IPS-15b (cell line): ENCODE results near the gene CCBE1.
"Not testable (repeated sequence)": the region's sequence is repeated elsewhere in the genome, so short reads cannot be mapped to it uniquely, and the experiment has no call there.

ENCODE experiments used
- H3K27me3 ChIP-seq: one replicate; pipeline ENCODE4 v1.6.1; 2013; ENCODE audit warnings: low read length; ENCODE audit not compliant: control insufficient read depth, insufficient read depth
- H3K36me3 ChIP-seq: one replicate; pipeline ENCODE4 v1.6.1; 2013; ENCODE audit warnings: low read length; ENCODE audit not compliant: control insufficient read depth, insufficient read depth
- H3K4me1 ChIP-seq: one replicate; pipeline ENCODE4 v1.6.1; 2013; ENCODE audit warnings: mild to moderate bottlenecking, low read length; ENCODE audit not compliant: control insufficient read depth, insufficient read depth
- H3K4me3 ChIP-seq: one replicate; pipeline ENCODE4 v1.5.1; 2013; ENCODE audit warnings: low read depth, low read length
- H3K9ac ChIP-seq: one replicate; pipeline ENCODE4 v1.6.1; 2013; ENCODE audit warnings: low read depth, mild to moderate bottlenecking, low read length
- H3K9me3 ChIP-seq: one replicate; pipeline ENCODE4 v1.6.1; 2013; ENCODE audit warnings: mild to moderate bottlenecking, low read length; ENCODE audit not compliant: control insufficient read depth, insufficient read depth

CCBE1 gene

DNA sequence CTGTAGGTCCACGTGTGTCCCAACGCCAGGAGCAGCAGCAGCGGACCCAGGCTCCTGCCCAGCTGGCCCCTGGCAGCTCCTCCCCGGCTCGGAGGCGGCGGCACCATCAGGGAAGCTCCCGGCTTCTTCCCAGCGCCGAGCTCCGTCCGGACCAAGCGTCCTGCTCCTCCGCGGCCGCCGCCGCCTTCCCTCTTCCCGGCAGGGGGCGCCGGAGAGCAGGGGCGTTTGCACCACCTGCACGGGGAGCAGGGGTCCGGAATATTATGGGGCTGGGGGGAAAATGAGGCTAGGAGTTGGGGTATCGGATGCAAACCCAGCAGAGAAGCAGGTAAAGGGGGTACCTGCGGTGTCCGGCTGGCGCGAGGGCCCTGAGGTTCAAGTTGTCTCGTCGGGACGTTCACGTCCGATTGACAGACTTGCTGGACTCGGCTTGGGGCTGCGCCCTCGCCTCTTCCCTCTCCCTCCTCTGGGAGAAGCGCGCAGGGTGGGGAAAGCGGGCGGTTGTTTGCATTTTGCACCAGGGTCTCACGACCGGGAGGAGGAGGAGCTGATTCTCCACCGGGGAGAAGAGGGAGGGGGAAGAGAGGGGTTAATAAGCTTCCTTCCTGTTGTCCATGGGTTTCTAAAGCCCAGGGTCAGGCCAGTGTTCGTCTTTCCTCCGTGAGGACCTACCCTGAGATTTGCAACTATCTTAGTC is at the start of gene CCBE1:
Gene CCBE1 (minus strand): TSS at position 188 of the 697 bp plus-strand sequence.
- H3K27me3 ChIP-seq: peaks cover 67% of the 10 kb centered on the region
- no peaks in the 10 kb centered on the region for H3K36me3 ChIP-seq
- H3K4me3 ChIP-seq: peak within 1 kb of the TSS; percentile 76
- H3K9ac ChIP-seq: no peak within 1 kb of the TSS
- H3K9me3 ChIP-seq: no peaks in the 10 kb centered on the region
- peaks cover 18% of the 10 kb centered on the region for H3K4me1 ChIP-seq

GRCh38 chr18:59744271-59744721 is 47.1 kb upstream of the CCBE1 start:
- Histone ChIP-seq H3K36me3 (no peaks in the 10 kb centered on the region), H3K9me3 (no peaks in the 10 kb centered on the region), H3K27me3 (no peaks in the 10 kb centered on the region), H3K4me1 (no peaks in the 10 kb centered on the region), H3K4me3 (no peak overlapping the region), H3K9ac (no peak overlapping the region)

- Histone ChIP-seq H3K9ac (no peak overlapping the region), H3K4me3 (no peak overlapping the region), H3K9me3 (no peaks in the 10 kb centered on the region), H3K4me1 (no peaks in the 10 kb centered on the region), H3K27me3 (no peaks in the 10 kb centered on the region), H3K36me3 (no peaks in the 10 kb centered on the region)
Observed at GRCh38 chr18:59743566-59743965, 46.3 kb upstream of the CCBE1 start.

- no peaks in the 10 kb centered on the region for H3K36me3 ChIP-seq
Observed at GRCh38 chr18:59742325-59743111, 45.3 kb upstream of the CCBE1 start.

GRCh38 chr18:59740141-59740540 is 42.9 kb upstream of the CCBE1 start:
- Histone ChIP-seq H3K4me1 (no peaks in the 10 kb centered on the region), H3K9me3 (no peaks in the 10 kb centered on the region), H3K27me3 (no peaks in the 10 kb centered on the region), H3K4me3 (no peak overlapping the region), H3K9ac (no peak overlapping the region), H3K36me3 (no peaks in the 10 kb centered on the region)

More at GRCh38 chr18:59742325-59743111, 45.3 kb upstream of the CCBE1 start:
- H3K4me1 ChIP-seq: no peaks in the 10 kb centered on the region
- H3K9me3 ChIP-seq: no peaks in the 10 kb centered on the region
- H3K4me3 ChIP-seq: no peak overlapping the region
- no peak overlapping the region for H3K9ac ChIP-seq
- no peaks in the 10 kb centered on the region for H3K27me3 ChIP-seq

- Histone ChIP-seq H3K4me1 (no peaks in the 10 kb centered on the region), H3K27me3 (no peaks in the 10 kb centered on the region), H3K4me3 (no peak overlapping the region), H3K9me3 (no peaks in the 10 kb centered on the region), H3K9ac (no peak overlapping the region), H3K36me3 (no peaks in the 10 kb centered on the region)
Observed at GRCh38 chr18:59737776-59738300, 40.6 kb upstream of the CCBE1 start.

DNA sequence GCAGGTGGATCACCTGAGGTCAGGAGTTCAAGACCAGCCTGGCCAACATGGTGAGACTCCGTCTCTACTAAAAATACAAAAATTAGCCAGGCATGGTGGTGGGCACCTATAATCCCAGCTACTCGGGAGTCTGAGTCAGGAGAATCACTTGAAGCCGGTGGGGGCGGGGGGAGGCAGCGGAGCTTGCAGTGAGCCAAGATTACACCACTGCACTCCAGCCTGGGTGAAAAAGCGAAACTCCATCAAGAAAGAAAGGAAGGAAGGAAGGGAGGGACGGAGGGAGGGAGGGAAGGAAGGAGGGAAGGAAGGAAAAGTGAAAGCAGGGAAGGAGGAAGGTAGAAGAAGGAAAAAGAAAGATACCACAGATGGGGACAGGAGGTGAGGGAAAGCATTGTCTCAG is 40.1 kb upstream of the CCBE1 start:
- H3K9ac ChIP-seq, H3K27me3 ChIP-seq, H3K4me1 ChIP-seq, H3K36me3 ChIP-seq, H3K9me3 ChIP-seq, H3K4me3 ChIP-seq: not testable (repeated sequence)

GRCh38 chr18:59736061-59736460 is 38.8 kb upstream of the CCBE1 start:
- Histone ChIP-seq H3K27me3 (no peaks in the 10 kb centered on the region), H3K9me3 (no peaks in the 10 kb centered on the region)

DNA sequence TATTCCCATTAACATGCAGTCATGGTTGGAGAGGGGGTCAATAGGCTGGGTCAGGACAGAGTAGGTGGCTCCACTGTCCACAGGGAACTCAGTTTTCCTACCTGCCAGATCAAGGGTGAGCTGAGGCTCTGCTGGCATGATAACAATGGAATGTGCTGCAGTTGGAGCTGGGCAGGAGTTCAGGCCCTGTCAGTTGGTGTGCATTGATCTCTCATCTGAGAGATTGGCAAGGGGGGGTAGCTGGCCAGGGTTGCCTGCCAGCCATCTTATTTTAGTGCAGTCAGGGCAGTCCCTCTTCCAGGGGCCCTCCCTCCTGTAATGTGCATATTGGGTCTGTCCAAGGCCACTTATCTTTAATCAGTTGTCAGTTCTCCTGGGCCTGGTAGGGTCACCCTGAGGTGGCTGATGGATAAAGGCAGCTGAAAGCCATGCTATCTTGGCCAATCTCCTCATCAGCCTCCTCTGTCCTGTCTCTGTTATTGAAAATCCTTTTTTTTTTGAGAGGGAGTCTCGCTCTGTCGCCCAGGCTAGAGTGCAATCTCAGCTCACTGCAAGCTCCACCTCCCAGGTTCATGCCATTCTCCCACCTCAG is 38.1 kb upstream of the CCBE1 start:
- no peak overlapping the region for H3K4me3 ChIP-seq
- no peaks in the 10 kb centered on the region for H3K9me3 ChIP-seq
- H3K9ac ChIP-seq: no peak overlapping the region
- no peaks in the 10 kb centered on the region for H3K36me3 ChIP-seq
- no peaks in the 10 kb centered on the region for H3K27me3 ChIP-seq
- H3K4me1 ChIP-seq: no peaks in the 10 kb centered on the region

More at GRCh38 chr18:59736061-59736460, 38.8 kb upstream of the CCBE1 start:
- no peaks in the 10 kb centered on the region for H3K36me3 ChIP-seq
- no peak overlapping the region for H3K4me3 ChIP-seq
- H3K9ac ChIP-seq: no peak overlapping the region
- H3K4me1 ChIP-seq: no peaks in the 10 kb centered on the region

DNA sequence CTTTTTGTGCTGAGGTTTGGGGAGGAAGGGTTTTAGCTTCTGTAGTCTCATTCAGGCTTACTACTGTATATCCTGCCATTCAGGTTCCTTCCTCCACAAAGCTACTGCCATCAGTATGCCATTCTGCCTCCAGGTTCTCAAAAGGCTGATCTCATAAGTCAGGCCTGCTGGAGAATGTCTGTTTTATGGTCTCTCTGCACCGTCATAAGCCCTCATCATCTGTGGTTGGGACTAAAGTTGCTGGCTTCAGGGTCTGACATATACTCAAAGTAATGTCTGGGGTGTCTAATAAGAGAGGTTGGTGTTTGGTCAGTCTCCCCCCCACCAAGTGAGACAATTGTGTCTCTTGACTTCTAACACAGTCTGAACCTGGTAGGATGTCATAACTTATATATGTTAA is 36.2 kb upstream of the CCBE1 start:
- Histone ChIP-seq H3K9me3 (no peaks in the 10 kb centered on the region), H3K27me3 (no peaks in the 10 kb centered on the region), H3K4me3 (no peak overlapping the region), H3K4me1 (no peaks in the 10 kb centered on the region), H3K36me3 (no peaks in the 10 kb centered on the region), H3K9ac (no peak overlapping the region)

DNA sequence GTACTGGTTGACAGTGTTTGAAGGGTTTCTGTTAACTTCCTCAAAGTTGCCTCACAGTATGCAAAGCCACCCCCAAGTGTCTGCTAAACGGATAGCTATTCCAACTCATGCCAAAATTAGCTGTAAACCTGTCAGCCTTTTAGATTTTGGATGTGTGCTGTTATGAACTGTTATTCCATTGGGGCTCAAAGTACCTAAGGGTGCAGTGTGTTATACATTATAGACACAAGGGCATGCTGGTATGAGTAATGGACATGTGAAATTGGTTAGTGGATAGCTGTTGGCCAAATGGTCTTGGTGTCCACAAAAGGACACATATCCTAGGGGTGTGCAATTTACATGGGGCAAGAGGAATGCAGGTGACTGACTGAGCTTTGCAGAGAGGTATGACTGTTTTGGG is 33.7 kb upstream of the CCBE1 start:
- H3K4me1 ChIP-seq: no peaks in the 10 kb centered on the region
- H3K4me3 ChIP-seq: no peak overlapping the region
- H3K27me3 ChIP-seq: no peaks in the 10 kb centered on the region
- H3K9ac ChIP-seq: no peak overlapping the region
- no peaks in the 10 kb centered on the region for H3K36me3 ChIP-seq
- H3K9me3 ChIP-seq: no peaks in the 10 kb centered on the region
